WTC11 (cell line): Measurements from ENCODE around the gene LARGE1. TPM values are rescaled to one million over a fixed set of nuclear protein-coding genes. Genes with fewer than 3 reads are reported as not detected.

Experiments used
- ATAC-seq: fragments of 200-7000 bp; cut with Tn5 transposase; 2 replicates; pipeline ENCODE4 v1.10.0; 2021; ENCODE audit warnings: mild to moderate bottlenecking, moderate library complexity
- CTCF ChIA-PET: fragments of 300-600 bp; sonication (Branson Sonifier 250); formaldehyde crosslinking; loops from one replicate; lab custom pipeline; 2021; ENCODE audit warnings: antibody characterized with exemption; lab: Charles Lee
- POLR2A ChIA-PET: fragments of 350-600 bp; sonication (Branson Sonifier 250); formaldehyde crosslinking; loops from one replicate; lab custom pipeline; 2021; ENCODE audit warnings: antibody characterized with exemption; lab: Charles Lee
- DNase-seq: peaks from one replicate; pipeline ENCODE4 v3.0.0; 2021; ENCODE audit warnings: low spot score
- H3K27ac Mint-ChIP-seq: 2 replicates; pipeline ENCODE4 v1.8.0; 2021; ENCODE audit warnings: mixed read lengths
- H3K27me3 Mint-ChIP-seq: 2 replicates; pipeline ENCODE4 v1.8.0; 2021; ENCODE audit warnings: low read depth, mild to moderate bottlenecking, moderate library complexity, mixed read lengths
- H3K36me3 Mint-ChIP-seq: 2 replicates; pipeline ENCODE4 v1.8.0; 2021; ENCODE audit warnings: mixed read lengths
- H3K4me1 Mint-ChIP-seq: 2 replicates; pipeline ENCODE4 v1.8.0; 2022; ENCODE audit warnings: mixed read lengths
- H3K4me3 Mint-ChIP-seq: 2 replicates; pipeline ENCODE4 v1.8.0; 2021; ENCODE audit warnings: mild to moderate bottlenecking, moderate library complexity, mixed read lengths
- H3K9me3 Mint-ChIP-seq: 2 replicates; pipeline ENCODE4 v1.8.0; 2021; ENCODE audit warnings: mixed read lengths
- CDX4 ChIP-seq: fragments of 250-450 bp; sonication (Bioruptor Pico); IDR thresholded peaks from 2 replicates; pipeline ENCODE4 v1.9.0; 2021; ENCODE audit warnings: moderate library complexity, mild to moderate bottlenecking, inconsistent platforms, borderline replicate concordance
- CREB1 ChIP-seq: sonication (generic); formaldehyde crosslinking; IDR thresholded peaks from 2 replicates; pipeline ENCODE4 v1.8.0; 2023; ENCODE audit warnings: mild to moderate bottlenecking, missing genetic modification reagents
- CREM ChIP-seq: sonication (generic); formaldehyde crosslinking; IDR thresholded peaks from 2 replicates; pipeline ENCODE4 v1.8.1; 2022; ENCODE audit warnings: mild to moderate bottlenecking, missing genetic modification reagents, moderate library complexity
- E2F1 ChIP-seq: sonication (generic); formaldehyde crosslinking; IDR thresholded peaks from 2 replicates; pipeline ENCODE4 v1.8.0; 2022; ENCODE audit warnings: mild to moderate bottlenecking, missing genetic modification reagents
- GTF2I ChIP-seq: fragments of 250-450 bp; sonication (Bioruptor Pico); conservative IDR thresholded peaks from 2 replicates; pipeline ENCODE4 v1.4.0; 2021; ENCODE audit warnings: mild to moderate bottlenecking
- IRF1 ChIP-seq: sonication (generic); formaldehyde crosslinking; IDR thresholded peaks from 2 replicates; pipeline ENCODE4 v1.8.0; 2023; ENCODE audit warnings: missing genetic modification reagents
- KAT7 ChIP-seq: sonication (generic); formaldehyde crosslinking; IDR thresholded peaks from 2 replicates; pipeline ENCODE4 v1.8.1; 2023; ENCODE audit warnings: missing genetic modification reagents, mild to moderate bottlenecking, borderline replicate concordance
- NFE2L1 ChIP-seq: sonication (generic); formaldehyde crosslinking; IDR thresholded peaks from 2 replicates; pipeline ENCODE4 v1.8.1; 2023; ENCODE audit warnings: missing genetic modification reagents
- NFYB ChIP-seq: sonication (generic); formaldehyde crosslinking; conservative IDR thresholded peaks from 2 replicates; pipeline ENCODE4 v1.8.0; 2022; ENCODE audit warnings: low read depth, missing genetic modification reagents
- PRDM15 ChIP-seq: sonication (generic); formaldehyde crosslinking; IDR thresholded peaks from 2 replicates; pipeline ENCODE4 v1.8.0; 2022; ENCODE audit warnings: missing genetic modification reagents
- PRRX2 ChIP-seq: fragments of 250-450 bp; sonication (Bioruptor Pico); IDR thresholded peaks from 2 replicates; pipeline ENCODE4 v1.8.0; 2021; ENCODE audit warnings: mild to moderate bottlenecking
- SOX15 ChIP-seq: fragments of 250-450 bp; sonication (Bioruptor Pico); IDR thresholded peaks from 2 replicates; pipeline ENCODE4 v1.9.0; 2021; ENCODE audit warnings: mild to moderate bottlenecking
- TEAD1 ChIP-seq: sonication (generic); formaldehyde crosslinking; IDR thresholded peaks from 2 replicates; pipeline ENCODE4 v1.8.0; 2022; ENCODE audit warnings: mild to moderate bottlenecking, missing genetic modification reagents
- TEAD4 ChIP-seq: sonication (generic); formaldehyde crosslinking; IDR thresholded peaks from 2 replicates; pipeline ENCODE4 v1.8.0; 2022; ENCODE audit warnings: mild to moderate bottlenecking, missing genetic modification reagents
- ZBTB21 ChIP-seq: sonication (generic); formaldehyde crosslinking; IDR thresholded peaks from 2 replicates; pipeline ENCODE4 v1.8.1; 2023; ENCODE audit warnings: mild to moderate bottlenecking, missing genetic modification reagents, borderline replicate concordance
- ZNF219 ChIP-seq: sonication (generic); formaldehyde crosslinking; IDR thresholded peaks from 2 replicates; pipeline ENCODE4 v1.8.0; 2023; ENCODE audit warnings: missing genetic modification reagents, mild to moderate bottlenecking, borderline replicate concordance
- ZNF317 ChIP-seq: sonication (generic); formaldehyde crosslinking; IDR thresholded peaks from 2 replicates; pipeline ENCODE4 v1.8.1; 2023; ENCODE audit warnings: low read depth, mild to moderate bottlenecking, moderate library complexity, missing genetic modification reagents, borderline replicate concordance
- ZNF671 ChIP-seq: fragments of 250-450 bp; sonication (Bioruptor Pico); IDR thresholded peaks from 2 replicates; pipeline ENCODE4 v1.8.0; 2021; ENCODE audit warnings: mild to moderate bottlenecking
- total RNA-seq: library from RNA; stranded (reverse); gene quantifications from 3 replicates; pipeline ENCODE4 v1.2.3, GENCODE V29; 2021
- TF ChIP-seq, protein P1 (sequence below): sonication (generic); formaldehyde crosslinking; conservative IDR thresholded peaks from 2 replicates; pipeline ENCODE4 v1.8.1; 2023; ENCODE audit warnings: mild to moderate bottlenecking, low read depth, missing genetic modification reagents, moderate library complexity
- TF ChIP-seq, protein P2 (sequence below): sonication (generic); formaldehyde crosslinking; IDR thresholded peaks from 2 replicates; pipeline ENCODE4 v1.8.1; 2022; ENCODE audit warnings: low read depth, mild to moderate bottlenecking, moderate library complexity, missing genetic modification reagents, borderline replicate concordance
- TF ChIP-seq, protein P3 (sequence below): fragments of 250-450 bp; sonication (Bioruptor Pico); IDR thresholded peaks from 2 replicates; pipeline ENCODE4 v1.8.0; 2021; ENCODE audit warnings: mild to moderate bottlenecking

LARGE1 gene
- total RNA-seq, 1 experiment from 2014 or later: 72.6 TPM

GRCh38 chr22:33582822-33583400 lies 337.4 kb downstream of the LARGE1 start (continued):
- TF ChIP-seq ZBTB21 (CRISPR knock-in tag) (no peak), TEAD4 (CRISPR knock-in tag) (no peak), PRRX2 (CRISPR knock-in tag) (no peak), GTF2I (CRISPR knock-in tag) (no peak), TEAD1 (no peak), CREB1 (CRISPR knock-in tag) (no peak), E2F1 (CRISPR knock-in tag) (no peak), ZNF671 (CRISPR knock-in tag) (no peak), IRF1 (CRISPR knock-in tag) (no peak), CDX4 (CRISPR knock-in tag) (no peak), SOX15 (no peak), CREM (CRISPR knock-in tag) (no peak)
- TF ChIP-seq, protein P1, sequence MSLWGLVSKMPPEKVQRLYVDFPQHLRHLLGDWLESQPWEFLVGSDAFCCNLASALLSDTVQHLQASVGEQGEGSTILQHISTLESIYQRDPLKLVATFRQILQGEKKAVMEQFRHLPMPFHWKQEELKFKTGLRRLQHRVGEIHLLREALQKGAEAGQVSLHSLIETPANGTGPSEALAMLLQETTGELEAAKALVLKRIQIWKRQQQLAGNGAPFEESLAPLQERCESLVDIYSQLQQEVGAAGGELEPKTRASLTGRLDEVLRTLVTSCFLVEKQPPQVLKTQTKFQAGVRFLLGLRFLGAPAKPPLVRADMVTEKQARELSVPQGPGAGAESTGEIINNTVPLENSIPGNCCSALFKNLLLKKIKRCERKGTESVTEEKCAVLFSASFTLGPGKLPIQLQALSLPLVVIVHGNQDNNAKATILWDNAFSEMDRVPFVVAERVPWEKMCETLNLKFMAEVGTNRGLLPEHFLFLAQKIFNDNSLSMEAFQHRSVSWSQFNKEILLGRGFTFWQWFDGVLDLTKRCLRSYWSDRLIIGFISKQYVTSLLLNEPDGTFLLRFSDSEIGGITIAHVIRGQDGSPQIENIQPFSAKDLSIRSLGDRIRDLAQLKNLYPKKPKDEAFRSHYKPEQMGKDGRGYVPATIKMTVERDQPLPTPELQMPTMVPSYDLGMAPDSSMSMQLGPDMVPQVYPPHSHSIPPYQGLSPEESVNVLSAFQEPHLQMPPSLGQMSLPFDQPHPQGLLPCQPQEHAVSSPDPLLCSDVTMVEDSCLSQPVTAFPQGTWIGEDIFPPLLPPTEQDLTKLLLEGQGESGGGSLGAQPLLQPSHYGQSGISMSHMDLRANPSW (CRISPR knock-in tag): no peak

GRCh38 chr22:33580310-33580709 lies 340.0 kb downstream of the LARGE1 start:
- DNase-seq (no peak), ATAC-seq (no peak)
- ChIA-PET POLR2A (no interaction called here), CTCF (interaction anchor here (0.5 to 1.7 kb wide), 3 partner anchors 11 to 135 kb away, joined by 3 to 12 read pairs (median 6); no protein-coding TSS in a partner anchor)
- Mint-ChIP-seq H3K36me3 (no peaks in the 10 kb centered on the region), H3K4me1 (peaks cover 18% of the 10 kb centered on the region), H3K27ac (no peak overlapping the region), H3K9me3 (no peaks in the 10 kb centered on the region), H3K27me3 (no peaks in the 10 kb centered on the region), H3K4me3 (no peak overlapping the region)
- TF ChIP-seq ZNF219 (CRISPR knock-in tag): no peak
- no peak for TF ChIP-seq TEAD1
- TF ChIP-seq, protein P2, sequence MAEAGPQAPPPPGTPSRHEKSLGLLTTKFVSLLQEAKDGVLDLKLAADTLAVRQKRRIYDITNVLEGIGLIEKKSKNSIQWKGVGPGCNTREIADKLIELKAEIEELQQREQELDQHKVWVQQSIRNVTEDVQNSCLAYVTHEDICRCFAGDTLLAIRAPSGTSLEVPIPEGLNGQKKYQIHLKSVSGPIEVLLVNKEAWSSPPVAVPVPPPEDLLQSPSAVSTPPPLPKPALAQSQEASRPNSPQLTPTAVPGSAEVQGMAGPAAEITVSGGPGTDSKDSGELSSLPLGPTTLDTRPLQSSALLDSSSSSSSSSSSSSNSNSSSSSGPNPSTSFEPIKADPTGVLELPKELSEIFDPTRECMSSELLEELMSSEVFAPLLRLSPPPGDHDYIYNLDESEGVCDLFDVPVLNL (CRISPR knock-in tag): no peak
- no peak for TF ChIP-seq ZNF317
- TF ChIP-seq NFYB (CRISPR knock-in tag): no peak
- no peak for TF ChIP-seq CREM (CRISPR knock-in tag)
- no peak for TF ChIP-seq NFE2L1
- TF ChIP-seq CDX4 (CRISPR knock-in tag): no peak
- TF ChIP-seq KAT7 (CRISPR knock-in tag): no peak
- TF ChIP-seq, protein P3, sequence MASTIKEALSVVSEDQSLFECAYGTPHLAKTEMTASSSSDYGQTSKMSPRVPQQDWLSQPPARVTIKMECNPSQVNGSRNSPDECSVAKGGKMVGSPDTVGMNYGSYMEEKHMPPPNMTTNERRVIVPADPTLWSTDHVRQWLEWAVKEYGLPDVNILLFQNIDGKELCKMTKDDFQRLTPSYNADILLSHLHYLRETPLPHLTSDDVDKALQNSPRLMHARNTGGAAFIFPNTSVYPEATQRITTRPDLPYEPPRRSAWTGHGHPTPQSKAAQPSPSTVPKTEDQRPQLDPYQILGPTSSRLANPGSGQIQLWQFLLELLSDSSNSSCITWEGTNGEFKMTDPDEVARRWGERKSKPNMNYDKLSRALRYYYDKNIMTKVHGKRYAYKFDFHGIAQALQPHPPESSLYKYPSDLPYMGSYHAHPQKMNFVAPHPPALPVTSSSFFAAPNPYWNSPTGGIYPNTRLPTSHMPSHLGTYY (CRISPR knock-in tag): no peak
- no peak for TF ChIP-seq PRDM15 (CRISPR knock-in tag)
